Kidney (tissue), 14 donors: ENCODE data around the gene POLR2L. TPM values are rescaled to one million over a fixed set of nuclear protein-coding genes. Genes with fewer than 3 reads are reported as not detected.

Experiments
- DNase-seq, 5 donors: peaks; one replicate each; pipeline ENCODE4 v3.0.0-alpha.2; 2013 to 2020
- FAIRE-seq: peaks from 2 replicates; lab custom pipeline; 2012; peaks lifted over from hg19 to GRCh38; lab: Jason Lieb, UNC
- H3K27ac ChIP-seq, 2 donors: one replicate each; pipeline ENCODE4 v1.7.0; 2013; ENCODE audit warnings: low read depth in 2 of 2, low read length in 2 of 2, inconsistent platforms in 1 of 2
- H3K27me3 ChIP-seq: one replicate; pipeline ENCODE4 v1.7.1; 2013; ENCODE audit warnings: low read length, inconsistent platforms; ENCODE audit not compliant: control insufficient read depth, insufficient read depth
- H3K36me3 ChIP-seq, 3 donors: one replicate each; pipeline versions ENCODE4 v1.7.0 to v1.7.1; 2013; ENCODE audit warnings: low read length in 3 of 3, control low read depth in 1 of 3, inconsistent platforms in 1 of 3; ENCODE audit not compliant: insufficient read depth in 3 of 3, control insufficient read depth in 2 of 3
- H3K4me1 ChIP-seq, 3 donors: one replicate each; pipeline versions ENCODE4 v1.7.0 to v1.7.1; 2013; ENCODE audit warnings: low read length in 3 of 3, inconsistent platforms in 1 of 3, low read depth in 1 of 3; ENCODE audit not compliant: control insufficient read depth in 2 of 3, insufficient read depth in 2 of 3
- H3K4me3 ChIP-seq, 3 donors: one replicate each; pipeline versions ENCODE4 v1.7.0 to v1.8.1; 2013; ENCODE audit warnings: low read length in 3 of 3, control low read depth in 1 of 3, inconsistent platforms in 1 of 3
- H3K9ac ChIP-seq, 3 donors: one replicate each; pipeline versions ENCODE4 v1.7.0 to v1.7.1; 2013; ENCODE audit warnings: low read length in 3 of 3, control low read depth in 1 of 3, inconsistent platforms in 1 of 3
- H3K9me3 ChIP-seq, 3 donors: one replicate each; pipeline versions ENCODE4 v1.7.0 to v1.7.1; 2013; ENCODE audit warnings: low read length in 3 of 3, control low read depth in 1 of 3, inconsistent platforms in 1 of 3; ENCODE audit not compliant: control insufficient read depth in 2 of 3, insufficient read depth in 1 of 3
- intact Hi-C: fragments of 100-400 bp; cut with DNase I; formaldehyde crosslinking; loops from one replicate; pipeline ENCODE4 v1.11.1; 2022
- polyA plus RNA-seq: library from polyadenylated mRNA; stranded (reverse); fragments of 350-450 nt; fragmentation: Illumina TruSeq; extraction: RNeasy Lipid Tissue Mini Kit (QIAGEN cat#74804); gene quantifications from one replicate; pipeline ENCODE4 v1.2.3, GENCODE V29; 2014; ENCODE audit warnings: low read depth, low replicate concordance; ENCODE audit not compliant: insufficient read depth
- total RNA-seq: library from RNA; stranded (reverse); fragmentation: NEBNext Ultra II Directional; extraction: Animal tissue kit (Norgen Biotek cat#: 25700); gene quantifications from one replicate; pipeline ENCODE4 v1.2.1, GENCODE V29; 2021
- TF ChIP-seq, protein P1 (sequence below): IDR thresholded peaks from 3 replicates; pipeline ENCODE4 v1.5.1; 2012; ENCODE audit warnings: mild to moderate bottlenecking, moderate library complexity, borderline replicate concordance; ENCODE audit not compliant: insufficient read depth; ENCODE audit errors: extremely low read depth
- donor health status: control.
- donor health status: control.
- donor health status: control.
- donor health status: control.
- donor health status: control.
- donor health status: DM: yes; HTN: yes; CAD: no.
- donor health status: Normal renal cell carcinoma (clear cell type).

The POLR2L gene
- total and polyA plus RNA-seq, 2 donors from 2014 or later, result 107 to 376 TPM

DNA sequence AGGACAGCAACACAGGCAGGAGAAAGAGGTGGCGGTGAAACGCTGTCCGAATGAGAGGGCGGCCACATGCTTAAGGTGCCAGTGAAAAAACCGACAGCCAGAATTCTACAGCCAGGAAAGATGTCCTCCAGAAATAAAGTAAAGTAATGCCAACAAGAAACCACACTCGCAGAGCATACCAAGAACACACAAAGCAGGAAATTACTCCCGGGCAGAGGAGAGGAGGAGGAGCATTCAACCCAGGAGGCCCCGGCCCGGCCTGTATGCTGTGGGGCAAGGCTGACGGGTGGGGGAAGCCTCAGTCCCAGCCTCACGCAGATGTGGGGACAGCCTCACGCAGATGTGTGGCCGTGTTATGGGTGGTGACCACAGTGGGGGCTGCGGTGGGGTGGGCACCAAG is 40.3 kb upstream of the POLR2L start:
- H3K9ac ChIP-seq, result no peak overlapping the region
- no peaks in the 10 kb centered on the region for H3K9me3 ChIP-seq
- H3K27ac ChIP-seq, result no peak overlapping the region
- H3K4me1 ChIP-seq, result no peaks in the 10 kb centered on the region
- peaks cover 0 to 3% (median 0%) of the 10 kb centered on the region in 3 donors for H3K36me3 ChIP-seq
- FAIRE-seq, result no peak
- no peak for DNase-seq
- intact Hi-C loops, result no loop called here
- TF ChIP-seq, protein P1, sequence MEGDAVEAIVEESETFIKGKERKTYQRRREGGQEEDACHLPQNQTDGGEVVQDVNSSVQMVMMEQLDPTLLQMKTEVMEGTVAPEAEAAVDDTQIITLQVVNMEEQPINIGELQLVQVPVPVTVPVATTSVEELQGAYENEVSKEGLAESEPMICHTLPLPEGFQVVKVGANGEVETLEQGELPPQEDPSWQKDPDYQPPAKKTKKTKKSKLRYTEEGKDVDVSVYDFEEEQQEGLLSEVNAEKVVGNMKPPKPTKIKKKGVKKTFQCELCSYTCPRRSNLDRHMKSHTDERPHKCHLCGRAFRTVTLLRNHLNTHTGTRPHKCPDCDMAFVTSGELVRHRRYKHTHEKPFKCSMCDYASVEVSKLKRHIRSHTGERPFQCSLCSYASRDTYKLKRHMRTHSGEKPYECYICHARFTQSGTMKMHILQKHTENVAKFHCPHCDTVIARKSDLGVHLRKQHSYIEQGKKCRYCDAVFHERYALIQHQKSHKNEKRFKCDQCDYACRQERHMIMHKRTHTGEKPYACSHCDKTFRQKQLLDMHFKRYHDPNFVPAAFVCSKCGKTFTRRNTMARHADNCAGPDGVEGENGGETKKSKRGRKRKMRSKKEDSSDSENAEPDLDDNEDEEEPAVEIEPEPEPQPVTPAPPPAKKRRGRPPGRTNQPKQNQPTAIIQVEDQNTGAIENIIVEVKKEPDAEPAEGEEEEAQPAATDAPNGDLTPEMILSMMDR, result no peak
- H3K27me3 ChIP-seq, result no peaks in the 10 kb centered on the region
- no peak overlapping the region for H3K4me3 ChIP-seq

- DNase-seq (no peak), FAIRE-seq (no peak)
- no peaks in the 10 kb centered on the region for H3K27me3 ChIP-seq
- TF ChIP-seq, protein P1, result no peak
- no peak overlapping the region for H3K4me3 ChIP-seq
- no peaks in the 10 kb centered on the region for H3K9me3 ChIP-seq
- no peak overlapping the region for H3K27ac ChIP-seq
- no peaks in the 10 kb centered on the region for H3K36me3 ChIP-seq
- no peak overlapping the region for H3K9ac ChIP-seq
- intact Hi-C loops, result no loop called here
- H3K4me1 ChIP-seq, result peaks cover 0 to 7% (median 4%) of the 10 kb centered on the region in 3 donors
These were observed 38.1 kb upstream of the POLR2L start for GRCh38 chr11:880447-880846.

DNA sequence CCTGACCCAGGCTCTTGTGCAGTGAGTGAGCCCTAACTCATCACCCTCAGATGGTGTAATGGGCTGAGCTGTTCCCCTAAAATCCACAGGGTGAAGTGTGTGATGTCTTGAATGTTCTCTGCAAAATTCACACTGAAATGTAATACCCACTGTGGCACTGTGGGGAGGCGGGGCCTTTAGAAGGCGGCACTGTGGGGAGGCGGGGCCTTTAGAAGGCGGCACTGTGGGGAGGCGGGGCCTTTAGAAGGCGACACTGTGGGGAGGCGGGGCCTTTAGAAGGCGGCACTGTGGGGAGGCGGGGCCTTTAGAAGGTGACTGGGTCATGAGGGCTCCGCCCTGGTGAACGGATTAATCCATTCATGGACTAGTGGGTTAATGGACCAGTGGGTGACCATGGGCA is 35.2 kb upstream of the POLR2L start:
- Histone ChIP-seq H3K27ac (no peak overlapping the region), H3K9me3 (no peaks in the 10 kb centered on the region), H3K27me3 (no peaks in the 10 kb centered on the region), H3K4me1 (peaks cover 0 to 7% (median 4%) of the 10 kb centered on the region in 3 donors), H3K4me3 (no peak overlapping the region), H3K9ac (no peak overlapping the region), H3K36me3 (no peaks in the 10 kb centered on the region)
- TF ChIP-seq, protein P1, result no peak
- FAIRE-seq, result no peak
- DNase-seq, result no peak
- intact Hi-C loops, result no loop called here

DNA sequence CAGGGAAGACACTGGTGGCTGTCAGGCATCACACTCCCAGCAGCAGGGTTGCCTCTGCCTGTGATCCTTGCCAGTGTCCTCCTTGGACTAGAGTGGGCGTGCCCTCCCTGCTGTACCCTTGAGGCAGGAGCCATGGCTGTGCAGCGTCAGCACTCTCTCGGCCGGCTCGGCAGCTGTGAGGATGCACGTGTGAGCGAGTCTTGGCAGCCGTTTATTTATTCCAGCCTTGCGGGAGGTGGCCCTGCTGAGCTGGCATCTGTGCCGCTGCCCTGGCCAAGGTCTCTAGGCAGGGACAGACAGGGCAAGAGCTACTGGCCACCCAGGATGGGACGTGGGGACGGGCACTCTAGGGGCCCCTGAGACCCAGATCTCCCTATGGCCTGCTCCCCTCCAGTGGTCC is 34.2 kb upstream of the POLR2L start:
- Histone ChIP-seq H3K4me3 (no peak overlapping the region), H3K4me1 (peaks cover 0 to 7% (median 4%) of the 10 kb centered on the region in 3 donors), H3K36me3 (no peaks in the 10 kb centered on the region), H3K9me3 (no peaks in the 10 kb centered on the region), H3K27me3 (no peaks in the 10 kb centered on the region), H3K9ac (no peak overlapping the region), H3K27ac (no peak overlapping the region)
- no peak for FAIRE-seq
- TF ChIP-seq, protein P1, result no peak
- intact Hi-C loops, result no loop called here
- no peak for DNase-seq
